Measurements from ENCODE around the gene GRB2. TPM values are rescaled to one million over a fixed set of nuclear protein-coding genes. Genes with fewer than 3 reads are reported as not detected.

Gene GRB2
- total RNA-seq, 1 experiment from 2014 or later: 115 TPM

DNA sequence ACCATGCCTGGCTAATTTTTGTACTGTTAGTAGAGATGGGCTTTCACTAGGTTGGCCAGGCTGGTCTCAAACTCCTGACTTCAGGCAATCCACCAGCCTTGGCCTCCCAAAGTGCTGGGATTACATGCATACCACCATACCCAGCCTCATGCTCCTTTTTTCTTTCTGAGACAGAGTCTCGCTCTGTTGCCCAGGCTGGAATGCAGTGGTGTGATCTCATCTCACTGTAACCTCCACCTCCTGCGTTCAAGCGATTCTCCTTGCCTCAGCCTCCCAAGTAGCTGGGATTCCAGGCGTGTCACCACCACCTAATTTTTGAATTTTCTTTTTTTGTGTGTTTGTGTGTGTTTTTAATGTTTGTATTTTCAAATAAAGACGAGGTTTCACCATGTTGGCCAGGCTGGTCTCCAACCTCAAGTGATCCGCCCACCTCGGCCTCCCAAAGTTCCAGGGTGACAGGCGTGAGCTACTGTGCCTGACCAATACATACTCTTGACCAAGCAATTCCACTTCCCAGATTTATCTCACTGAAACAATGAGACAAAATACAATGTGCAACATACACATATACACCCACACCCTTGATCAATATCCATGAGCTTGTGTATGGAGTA is 5.0 kb downstream of the GRB2 start:
- peaks cover 5% of the 10 kb centered on the region for H3K4me1 Mint-ChIP-seq (ENCODE audit: low read depth, unreplicated experiment)
- no peak overlapping the region for H3K27ac Mint-ChIP-seq (ENCODE audit: unreplicated experiment)
- no TSS peak for BruUV-seq (replicated peaks)
- intact Hi-C loops (cut with micrococcal nuclease; ENCODE audit: unreplicated experiment): no loop called here
- peaks cover 14% of the 10 kb centered on the region for H3K4me1 ChIP-seq
- TF ChIP-seq, protein P1, sequence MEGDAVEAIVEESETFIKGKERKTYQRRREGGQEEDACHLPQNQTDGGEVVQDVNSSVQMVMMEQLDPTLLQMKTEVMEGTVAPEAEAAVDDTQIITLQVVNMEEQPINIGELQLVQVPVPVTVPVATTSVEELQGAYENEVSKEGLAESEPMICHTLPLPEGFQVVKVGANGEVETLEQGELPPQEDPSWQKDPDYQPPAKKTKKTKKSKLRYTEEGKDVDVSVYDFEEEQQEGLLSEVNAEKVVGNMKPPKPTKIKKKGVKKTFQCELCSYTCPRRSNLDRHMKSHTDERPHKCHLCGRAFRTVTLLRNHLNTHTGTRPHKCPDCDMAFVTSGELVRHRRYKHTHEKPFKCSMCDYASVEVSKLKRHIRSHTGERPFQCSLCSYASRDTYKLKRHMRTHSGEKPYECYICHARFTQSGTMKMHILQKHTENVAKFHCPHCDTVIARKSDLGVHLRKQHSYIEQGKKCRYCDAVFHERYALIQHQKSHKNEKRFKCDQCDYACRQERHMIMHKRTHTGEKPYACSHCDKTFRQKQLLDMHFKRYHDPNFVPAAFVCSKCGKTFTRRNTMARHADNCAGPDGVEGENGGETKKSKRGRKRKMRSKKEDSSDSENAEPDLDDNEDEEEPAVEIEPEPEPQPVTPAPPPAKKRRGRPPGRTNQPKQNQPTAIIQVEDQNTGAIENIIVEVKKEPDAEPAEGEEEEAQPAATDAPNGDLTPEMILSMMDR (IDR thresholded peaks at IDR 0.05; ENCODE audit: insufficient read depth in 1 of 2, low read depth in 1 of 2, low read length in 1 of 2, severe bottlenecking in 1 of 2, unreplicated experiment in 1 of 2): no peak
- no peaks in the 10 kb centered on the region for H3K9me3 Mint-ChIP-seq (ENCODE audit: unreplicated experiment)
- no peaks in the 10 kb centered on the region for H3K27me3 Mint-ChIP-seq (ENCODE audit: insufficient read depth, unreplicated experiment)
- CTCF ChIA-PET: interaction anchor here (1.1 kb wide), 1 partner anchor 77 kb away, joined by 3 read pairs; no protein-coding TSS in a partner anchor
- H3K36me3 Mint-ChIP-seq (ENCODE audit: insufficient read depth, unreplicated experiment): peaks cover 25% of the 10 kb centered on the region
- no peak for DNase-seq
- H3K27me3 ChIP-seq (replicated peaks; ENCODE audit: control insufficient read depth, insufficient read depth, low read length): no peaks in the 10 kb centered on the region
- POLR2A ChIA-PET: no interaction called here
- no peaks in the 10 kb centered on the region for H3K36me3 ChIP-seq (ENCODE audit: control insufficient read depth, insufficient read depth, low read length)
- no peaks in the 10 kb centered on the region for H3K9me3 ChIP-seq
- H3K4me3 ChIP-seq (ENCODE audit: low read depth, low read length): no peak overlapping the region
- no peak overlapping the region for H3K4me3 Mint-ChIP-seq (ENCODE audit: unreplicated experiment)

DNA sequence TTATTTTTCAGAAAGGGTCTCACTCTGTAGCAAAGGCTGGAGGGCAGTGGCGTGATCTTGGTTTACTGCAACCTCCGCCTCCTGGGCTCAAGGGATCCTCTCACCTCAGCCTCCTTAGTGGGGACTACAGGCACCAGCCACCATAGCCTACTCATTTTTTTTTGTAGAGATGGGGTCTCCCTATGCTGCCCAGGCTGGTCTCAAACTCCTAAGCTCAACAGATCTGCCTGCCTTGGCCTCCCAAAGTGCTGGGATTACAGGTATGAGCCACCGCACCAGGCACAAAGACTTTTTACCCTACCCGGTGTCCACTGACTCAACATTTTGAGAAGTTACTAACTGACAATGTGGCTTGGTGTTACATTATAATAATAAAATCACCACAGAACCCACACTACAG is 7.2 kb downstream of the GRB2 start:
- H3K9me3 Mint-ChIP-seq (ENCODE audit: unreplicated experiment): no peaks in the 10 kb centered on the region
- TF ChIP-seq, protein P1 (IDR thresholded peaks at IDR 0.05; ENCODE audit: insufficient read depth in 1 of 2, low read depth in 1 of 2, low read length in 1 of 2, severe bottlenecking in 1 of 2, unreplicated experiment in 1 of 2): no peak
- no TSS peak for BruUV-seq (replicated peaks)
- DNase-seq: no peak
- H3K4me1 Mint-ChIP-seq (ENCODE audit: low read depth, unreplicated experiment): peaks cover 15% of the 10 kb centered on the region
- intact Hi-C loops (cut with micrococcal nuclease; ENCODE audit: unreplicated experiment): no loop called here
- ChIA-PET POLR2A (interaction anchor here (0.6 kb wide), 1 partner anchor 30 kb away, joined by 3 read pairs; no protein-coding TSS in a partner anchor), CTCF (no interaction called here)
- H3K27ac Mint-ChIP-seq (ENCODE audit: unreplicated experiment): no peak overlapping the region
- no peak overlapping the region for H3K4me3 ChIP-seq (ENCODE audit: low read depth, low read length)
- H3K4me3 Mint-ChIP-seq (ENCODE audit: unreplicated experiment): no peak overlapping the region
- peaks cover 1% of the 10 kb centered on the region; the same call in 1 of the 2 replicates for H3K36me3 ChIP-seq (ENCODE audit: control insufficient read depth, insufficient read depth, low read length)
- no peaks in the 10 kb centered on the region for H3K9me3 ChIP-seq
- H3K36me3 Mint-ChIP-seq (ENCODE audit: insufficient read depth, unreplicated experiment): peaks cover 21% of the 10 kb centered on the region
- peaks cover 19% of the 10 kb centered on the region for H3K4me1 ChIP-seq
- no peaks in the 10 kb centered on the region for H3K27me3 ChIP-seq (replicated peaks; ENCODE audit: control insufficient read depth, insufficient read depth, low read length)
- H3K27me3 Mint-ChIP-seq (ENCODE audit: insufficient read depth, unreplicated experiment): no peaks in the 10 kb centered on the region

- Histone ChIP-seq H3K4me3 (ENCODE audit: low read depth, low read length) (no peak overlapping the region), H3K27me3 (replicated peaks; ENCODE audit: control insufficient read depth, insufficient read depth, low read length) (no peaks in the 10 kb centered on the region), H3K9me3 (no peaks in the 10 kb centered on the region), H3K4me1 (peaks cover 26% of the 10 kb centered on the region), H3K36me3 (ENCODE audit: control insufficient read depth, insufficient read depth, low read length) (peaks cover 2% of the 10 kb centered on the region; the same call in 1 of the 2 replicates)
- Mint-ChIP-seq H3K27me3 (ENCODE audit: insufficient read depth, unreplicated experiment) (no peaks in the 10 kb centered on the region), H3K4me3 (ENCODE audit: unreplicated experiment) (no peak overlapping the region), H3K4me1 (ENCODE audit: low read depth, unreplicated experiment) (peaks cover 19% of the 10 kb centered on the region), H3K27ac (ENCODE audit: unreplicated experiment) (no peak overlapping the region), H3K9me3 (ENCODE audit: unreplicated experiment) (no peaks in the 10 kb centered on the region), H3K36me3 (ENCODE audit: insufficient read depth, unreplicated experiment) (peaks cover 27% of the 10 kb centered on the region)
- no peak for DNase-seq
- ChIA-PET POLR2A (interaction anchor here (0.6 to 1.4 kb wide), 2 partner anchors 8 to 219 kb away, joined by 5 to 7 read pairs; partner anchors contain the start of gene GRB2), CTCF (interaction anchor here (0.6 to 1.4 kb wide), 4 partner anchors 9 to 126 kb away, joined by 3 to 5 read pairs (median 4); partner anchors contain the start of genes GRB2 and MIF4GD)
- BruUV-seq (replicated peaks): no TSS peak
- intact Hi-C loops (cut with micrococcal nuclease; ENCODE audit: unreplicated experiment): no loop called here
- TF ChIP-seq, protein P1 (IDR thresholded peaks at IDR 0.05; ENCODE audit: insufficient read depth in 1 of 2, low read depth in 1 of 2, low read length in 1 of 2, severe bottlenecking in 1 of 2, unreplicated experiment in 1 of 2): no peak
Measured at GRCh38 chr17:75397217-75397616, 8.3 kb downstream of the GRB2 start.
